GM12878 (cell line): ENCODE data around the gene WDR86. TPM values are rescaled to one million over a fixed set of nuclear protein-coding genes. Genes with fewer than 3 reads are reported as not detected.

ENCODE experiments used
- BHLHE40 ChIP-seq, 2 experiments: fragments of 450-650 bp in 1 of 2; IDR thresholded peaks; 2 replicates each; pipeline ENCODE4 v1.6.1; 2011 to 2017; ENCODE audit warnings: low read depth in 2 of 2, borderline replicate concordance in 1 of 2, improper control_type of control experiment in 1 of 2, low read length in 1 of 2, mild to moderate bottlenecking in 1 of 2
- CEBPZ ChIP-seq: fragments of 150-350 bp; IDR thresholded peaks from 2 replicates; pipeline ENCODE4 v1.6.1; 2016; ENCODE audit warnings: low read depth, low read length
- CREB1 ChIP-seq: IDR thresholded peaks from 2 replicates; pipeline ENCODE4 v1.6.1; 2012; ENCODE audit warnings: low read depth, mild to moderate bottlenecking, inconsistent platforms
- CTCF ChIP-seq, 3 experiments: IDR thresholded peaks in 2 of 3; conservative IDR thresholded peaks in 1 of 3; 2 replicates each; pipeline ENCODE4 v1.5.1; 2011; ENCODE audit warnings: low read depth in 3 of 3, low read length in 3 of 3, mild to moderate bottlenecking in 3 of 3, control low read depth in 2 of 3, moderate library complexity in 2 of 3, inconsistent platforms in 1 of 3, mixed read lengths in 1 of 3; ENCODE audit not compliant: control insufficient read depth in 2 of 3, insufficient read depth in 1 of 3; ENCODE audit errors: extremely low read depth in 1 of 3
- HCFC1 ChIP-seq: fragments of 150-350 bp; IDR thresholded peaks from 2 replicates; pipeline ENCODE4 v1.6.1; 2014; ENCODE audit warnings: low read length
- JUND ChIP-seq: IDR thresholded peaks from 2 replicates; pipeline ENCODE4 v1.6.1; 2012; ENCODE audit warnings: low read depth, mild to moderate bottlenecking, low read length, improper control_type of control experiment, moderate library complexity
- LARP7 ChIP-seq: fragments of 450-650 bp; IDR thresholded peaks from 2 replicates; pipeline ENCODE4 v1.6.1; 2017; ENCODE audit warnings: mild to moderate bottlenecking
- MAX ChIP-seq: IDR thresholded peaks from 2 replicates; pipeline ENCODE4 v1.6.1; 2012; ENCODE audit warnings: low read depth, low read length, improper control_type of control experiment
- NFYB ChIP-seq: IDR thresholded peaks from 2 replicates; pipeline ENCODE4 v1.6.1; 2011; ENCODE audit warnings: low read depth, mild to moderate bottlenecking, low read length, improper control_type of control experiment, moderate library complexity; ENCODE audit not compliant: insufficient read depth
- POLR2AphosphoS2 ChIP-seq: IDR thresholded peaks from 2 replicates; pipeline ENCODE4 v1.6.1; 2011; ENCODE audit warnings: low read depth, mild to moderate bottlenecking, low read length, improper control_type of control experiment, moderate library complexity
- RELA ChIP-seq: fragments of 450-650 bp; IDR thresholded peaks from 2 replicates; pipeline ENCODE4 v1.8.0; 2014; ENCODE audit warnings: borderline replicate concordance; ENCODE audit not compliant: partially characterized antibody
- SMAD1 ChIP-seq: fragments of 450-650 bp; IDR thresholded peaks from 2 replicates; pipeline ENCODE4 v1.6.1; 2018; ENCODE audit warnings: mild to moderate bottlenecking, low read depth; ENCODE audit not compliant: partially characterized antibody
- SUPT20H ChIP-seq: IDR thresholded peaks from 2 replicates; pipeline ENCODE4 v1.6.1; 2011; ENCODE audit warnings: low read depth, mild to moderate bottlenecking, low read length, moderate library complexity, borderline replicate concordance; ENCODE audit not compliant: control insufficient read depth
- WRNIP1 ChIP-seq: IDR thresholded peaks from 2 replicates; pipeline ENCODE4 v1.6.1; 2011; ENCODE audit warnings: low read depth, low read length, improper control_type of control experiment, borderline replicate concordance
- ZBTB11 ChIP-seq: fragments of 450-650 bp; formaldehyde crosslinking; IDR thresholded peaks from 2 replicates; pipeline ENCODE4 v1.5.0; 2022; ENCODE audit warnings: mild to moderate bottlenecking, missing genetic modification characterization
- ZBTB33 ChIP-seq: fragments of 450-650 bp; IDR thresholded peaks from 2 replicates; pipeline ENCODE4 v1.6.1; 2017; ENCODE audit warnings: mild to moderate bottlenecking
- polyA plus RNA-seq, 11 experiments: library from polyadenylated mRNA; depleted of rRNA in 4 of 11; unstranded in 6 of 11; stranded (reverse) in 5 of 11; fragments of >200 nt; fragmentation: Nextera tagmentation in 4 of 11; fragmentation: Illumina TruSeq in 1 of 11; extraction: Ambion mirVana in 4 of 11; extraction: Trizol in 1 of 11; gene quantifications; 1 replicate in 1 of 11; 2 replicates in 10 of 11; pipeline versions ENCODE4 v1.2.1 to v1.2.3, GENCODE V29; 2011 to 2016; ENCODE audit warnings: inconsistent platforms in 2 of 11, missing spikeins in 2 of 11, low read depth in 1 of 11
- total RNA-seq, 4 experiments: library from RNA; depleted of rRNA in 3 of 4; stranded (reverse); fragments of >200 nt in 3 of 4; fragmentation: Illumina TruSeq in 1 of 4; extraction: Trizol in 1 of 4; gene quantifications; 2 replicates each; pipeline versions ENCODE4 v1.2.1 to v1.2.3, GENCODE V29; 2013 to 2021

WDR86 gene
- total and polyA plus RNA-seq, 10 of the 15 experiments (the other 5 are each of a cell fraction or from before 2014, with no cell fraction given), result 0.05 to 0.19 (median 0.15) TPM; not detected in 7

GRCh38 chr7:151341357-151342101, 68.3 kb downstream of the WDR86 start, which contains the start of gene NUB1 (continued):
- TF ChIP-seq CEBPZ (no peak), CTCF (IDR thresholded peaks at IDR 0.05 in 2 of 3, conservative IDR thresholded peaks at IDR 0.05 in 1 of 3; ENCODE audit: control insufficient read depth in 2 of 3, extremely low read depth in 1 of 3, insufficient read depth in 1 of 3, low read depth in 3 of 3, low read length in 3 of 3) (no peak), MAX (peak; percentile 58; the same call in 1 of the 2 replicates), BHLHE40 (IDR thresholded peaks at IDR 0.05; ENCODE audit: borderline replicate concordance in 1 of 2, low read depth in 2 of 2, low read length in 1 of 2) (peak in 1 of 2 experiments; percentile 54; a peak in 2 of 4 replicates), SMAD1 (no peak), WRNIP1 (no peak), JUND (no peak), ZBTB11 (CRISPR knock-in tag) (no peak), SUPT20H (no peak), RELA (no peak), CREB1 (peak; percentile 32; the same call in 1 of the 2 replicates), ZBTB33 (no peak), LARP7 (peak; percentile 61; the same call in 1 of the 2 replicates), POLR2AphosphoS2 (no peak), NFYB (no peak), HCFC1 (peak; percentile 41; the same call in 1 of the 2 replicates)
